Erythroblast (primary cell): ENCODE data around the gene LONRF2.
A peak's percentile ranks its signal among the peaks of the same experiment; 100 is the strongest.
"Not testable (repeated sequence)": the region's sequence is repeated elsewhere in the genome, so short reads cannot be mapped to it uniquely, and the experiment has no call there.

ENCODE experiments used
- DNase-seq, 2 experiments: peaks; one replicate each; lab custom pipeline; 2025; lab: John Stamatoyannopoulos, UW
- GATA1 ChIP-seq: IDR thresholded peaks from 2 replicates; pipeline ENCODE4 v1.6.1; 2011; ENCODE audit warnings: low read depth, mild to moderate bottlenecking, control low read depth, low read length, moderate library complexity
- POLR2A ChIP-seq: IDR thresholded peaks from 2 replicates; pipeline ENCODE4 v1.6.1; 2011; ENCODE audit warnings: mild to moderate bottlenecking, low read length

Gene LONRF2

DNA sequence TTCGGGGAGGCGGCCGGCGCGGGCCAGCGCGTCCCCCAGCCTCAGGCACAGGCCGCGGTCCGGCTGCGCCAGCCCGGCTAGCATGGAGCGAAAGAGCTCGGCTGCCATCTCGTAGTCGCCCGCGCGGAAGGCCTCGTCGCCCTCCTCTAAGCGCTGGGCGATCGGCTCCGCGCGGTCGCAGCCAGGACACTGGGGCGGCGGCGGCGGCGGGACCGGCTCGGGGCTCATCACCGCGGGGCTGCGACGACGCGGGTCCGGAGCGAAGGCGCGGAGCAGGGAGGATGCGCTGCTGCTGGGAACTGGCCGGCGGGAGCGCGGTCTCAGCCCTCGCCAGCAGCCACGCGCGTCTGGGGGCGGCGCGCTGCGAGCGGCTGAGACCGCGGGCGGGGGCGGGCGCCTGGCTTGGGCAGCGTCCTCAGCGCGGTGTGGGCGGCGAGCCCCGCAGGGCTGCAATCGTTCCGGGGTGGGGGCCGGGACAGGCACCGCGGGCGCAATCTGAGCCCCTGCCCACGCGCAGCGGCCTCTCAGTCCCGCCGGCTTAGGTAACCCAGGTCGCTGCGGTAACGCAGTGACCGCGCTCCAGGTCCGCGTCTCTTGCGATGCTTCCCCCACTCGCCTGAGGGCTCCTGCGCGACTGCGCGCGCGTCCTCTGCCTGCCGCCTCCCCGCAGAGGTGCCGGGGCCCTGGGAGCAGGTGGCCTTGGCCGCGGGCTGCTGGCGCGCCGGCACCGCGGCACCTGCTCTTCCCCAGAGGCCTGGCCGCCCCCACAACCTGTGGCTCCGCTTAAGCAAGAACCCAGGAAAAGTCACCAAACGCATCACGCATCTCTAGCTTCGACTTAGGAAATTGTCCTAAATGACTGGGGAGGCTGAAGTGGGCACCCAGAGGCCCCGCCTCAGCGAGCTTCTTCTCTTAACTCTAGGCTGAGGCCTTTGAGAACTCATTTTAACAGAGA lies at the start of gene LONRF2:
LONRF2 (minus strand) TSS at position 636 of the 955 bp plus-strand sequence; CDS start at position 228, 408 bp downstream.
- peak; percentile 30 to 48 for DNase-seq
- TF ChIP-seq POLR2A = no peak
- TF ChIP-seq GATA1 = no peak

DNA sequence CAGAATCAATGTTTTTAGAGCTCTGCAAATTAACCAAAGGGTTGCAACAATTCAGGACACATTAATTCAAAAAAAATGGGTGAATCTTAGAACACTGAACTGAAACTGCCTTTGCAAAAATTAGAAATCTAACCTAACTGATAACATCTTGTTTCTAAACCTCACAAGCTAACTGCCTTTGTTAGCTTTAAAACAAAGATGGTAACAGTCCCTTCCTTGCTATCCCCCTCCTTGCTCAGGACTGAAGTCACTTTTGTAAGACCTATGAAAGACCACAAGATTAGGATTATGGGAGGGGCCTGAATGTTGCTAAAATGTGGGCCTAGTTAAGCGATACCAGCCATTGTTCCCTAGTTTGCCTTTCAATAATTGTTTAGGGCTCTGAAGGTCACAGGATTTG lies 44.9 kb upstream of the LONRF2 start:
- DNase-seq = no peak
- TF ChIP-seq POLR2A = no peak
- TF ChIP-seq GATA1 = no peak

DNA sequence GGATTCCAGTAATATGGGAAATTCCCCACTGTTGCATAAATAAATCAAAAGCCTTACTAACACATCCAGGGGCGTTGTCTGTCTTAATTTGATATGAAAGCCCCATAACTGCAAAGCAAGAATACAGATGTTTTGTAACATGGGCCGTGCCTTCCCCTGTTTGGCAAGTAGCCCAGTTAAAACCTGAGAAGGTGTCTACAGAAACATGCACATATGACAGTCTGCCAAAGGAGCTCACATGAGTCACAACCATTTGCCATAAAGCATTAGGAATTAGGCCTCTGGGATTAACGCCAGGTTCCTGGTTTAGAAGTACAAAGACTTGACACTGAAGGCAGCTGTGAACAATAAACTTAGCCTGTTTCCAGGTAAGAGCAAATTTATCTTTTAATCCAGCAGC lies 43.1 kb upstream of the LONRF2 start:
- no peak for DNase-seq
- TF ChIP-seq POLR2A (no peak), GATA1 (no peak)

DNA sequence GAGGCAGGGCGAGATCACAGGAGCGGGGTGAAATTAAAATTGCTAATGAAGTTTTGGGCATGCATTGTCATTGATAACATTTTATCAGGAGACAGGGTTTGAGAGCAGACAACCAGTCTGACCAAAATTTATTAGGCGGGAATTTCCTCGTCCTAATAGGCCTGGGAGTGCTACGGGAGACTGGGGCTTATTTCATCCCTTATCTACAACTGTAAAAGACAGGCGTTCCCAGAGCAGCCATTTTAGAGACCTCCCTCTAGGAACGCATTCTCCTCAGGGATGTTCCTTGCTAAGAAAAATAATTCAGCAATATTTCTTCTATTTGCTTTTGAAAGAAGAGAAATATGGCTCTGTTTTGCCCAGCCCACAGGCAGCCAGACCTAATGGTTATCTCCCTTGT lies 40.0 kb upstream of the LONRF2 start:
- not testable (repeated sequence) for DNase-seq

- TF ChIP-seq POLR2A (no peak), GATA1 (no peak)
Measured at GRCh38 chr2:100359576-100359975, 37.3 kb upstream of the LONRF2 start.

GRCh38 chr2:100358554-100358953 lies 36.3 kb upstream of the LONRF2 start:
- TF ChIP-seq GATA1 (no peak), POLR2A (no peak)
- no peak for DNase-seq

More at GRCh38 chr2:100359576-100359975, 37.3 kb upstream of the LONRF2 start:
- no peak for DNase-seq

DNA sequence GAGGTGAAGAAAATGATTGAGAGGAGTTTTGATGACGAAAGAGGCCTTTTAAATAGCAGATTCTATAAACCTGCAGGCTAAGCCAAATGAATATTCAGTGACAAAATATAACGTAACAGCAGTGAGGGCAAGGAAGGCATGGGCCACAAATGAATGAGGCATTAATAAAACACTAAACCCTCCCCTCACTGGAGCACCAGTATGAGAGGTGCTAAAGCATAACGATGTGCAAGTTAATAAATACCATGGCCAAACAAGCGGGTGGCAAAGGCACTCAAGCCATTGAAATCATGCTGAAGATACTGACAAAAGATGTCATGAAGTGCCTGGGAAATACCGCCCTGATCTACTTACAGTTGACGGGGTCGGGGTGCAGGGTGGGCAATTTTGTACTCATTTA lies 30.2 kb upstream of the LONRF2 start:
- DNase-seq = no peak
- TF ChIP-seq POLR2A (no peak), GATA1 (no peak)

GRCh38 chr2:100350661-100351185 lies 28.4 kb upstream of the LONRF2 start:
- TF ChIP-seq GATA1 (no peak), POLR2A (no peak)
- DNase-seq = no peak

DNA sequence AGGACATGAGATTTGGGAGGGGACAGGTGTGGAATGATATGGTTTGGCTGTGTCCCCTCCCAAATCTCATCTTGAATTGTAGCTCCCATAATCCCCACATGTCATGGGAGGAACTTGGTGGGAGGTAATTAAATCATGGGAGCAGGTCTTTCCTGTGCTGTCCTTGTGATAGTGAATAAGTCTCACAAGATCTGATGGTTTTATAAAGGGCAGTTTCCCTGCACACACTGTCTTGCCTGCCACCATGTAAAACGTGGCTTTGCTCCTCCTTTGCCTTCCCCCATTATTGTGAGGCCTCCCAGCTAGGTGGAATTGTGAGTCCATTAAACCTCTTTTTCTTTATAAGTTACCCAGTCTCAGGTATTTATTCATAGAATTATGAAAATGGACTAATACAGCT lies 22.8 kb upstream of the LONRF2 start:
- not testable (repeated sequence) for DNase-seq

DNA sequence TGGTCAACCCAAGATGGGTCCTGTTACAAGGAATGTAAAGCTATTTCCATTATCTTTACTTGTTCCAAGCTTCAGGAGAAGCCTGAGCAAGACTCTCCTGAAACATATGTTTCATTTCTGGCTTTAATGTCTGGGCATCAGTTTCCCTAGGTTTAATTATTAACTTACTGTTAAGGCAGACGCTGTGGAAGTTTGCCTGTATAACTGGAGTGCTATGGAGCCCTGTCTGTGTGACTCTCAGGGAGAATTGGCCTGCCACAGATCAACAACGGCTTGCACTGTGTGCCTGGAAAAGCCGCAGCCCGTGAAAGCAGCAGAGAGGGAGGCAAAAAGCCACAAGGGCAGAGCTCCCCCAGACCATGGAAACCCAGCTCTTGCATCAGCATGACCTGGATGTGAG lies 22.1 kb upstream of the LONRF2 start:
- TF ChIP-seq POLR2A = no peak
- DNase-seq = no peak

- not testable (repeated sequence) for DNase-seq
Measured at GRCh38 chr2:100342466-100342865, 20.2 kb upstream of the LONRF2 start.

- no peak for DNase-seq
- no peak for TF ChIP-seq GATA1
- TF ChIP-seq POLR2A = no peak
Measured at GRCh38 chr2:100339823-100340222, 17.5 kb upstream of the LONRF2 start.

DNA sequence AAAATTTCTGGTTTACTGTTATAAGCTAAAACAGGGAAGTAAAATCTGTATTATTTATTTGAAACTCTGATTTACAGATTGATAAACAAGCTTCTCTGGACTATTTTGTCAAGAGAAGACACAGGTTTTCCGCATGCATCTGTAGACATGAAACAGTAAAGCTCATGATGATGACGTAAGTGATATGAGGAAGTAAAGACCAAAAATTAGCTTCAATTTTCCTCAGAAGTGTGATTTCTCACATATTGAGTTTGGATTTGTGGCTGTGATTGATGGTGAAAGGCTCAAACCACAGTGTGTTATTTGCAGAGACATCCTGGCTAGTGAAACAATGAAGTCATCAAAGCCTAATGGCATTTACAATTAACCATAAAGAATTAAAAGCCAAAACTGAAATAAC lies 12.6 kb upstream of the LONRF2 start:
- no peak for DNase-seq
- TF ChIP-seq GATA1 (no peak), POLR2A (no peak)

GRCh38 chr2:100327742-100328141 lies 5.4 kb upstream of the LONRF2 start:
- DNase-seq = no peak
- TF ChIP-seq GATA1 (no peak), POLR2A (no peak)

DNA sequence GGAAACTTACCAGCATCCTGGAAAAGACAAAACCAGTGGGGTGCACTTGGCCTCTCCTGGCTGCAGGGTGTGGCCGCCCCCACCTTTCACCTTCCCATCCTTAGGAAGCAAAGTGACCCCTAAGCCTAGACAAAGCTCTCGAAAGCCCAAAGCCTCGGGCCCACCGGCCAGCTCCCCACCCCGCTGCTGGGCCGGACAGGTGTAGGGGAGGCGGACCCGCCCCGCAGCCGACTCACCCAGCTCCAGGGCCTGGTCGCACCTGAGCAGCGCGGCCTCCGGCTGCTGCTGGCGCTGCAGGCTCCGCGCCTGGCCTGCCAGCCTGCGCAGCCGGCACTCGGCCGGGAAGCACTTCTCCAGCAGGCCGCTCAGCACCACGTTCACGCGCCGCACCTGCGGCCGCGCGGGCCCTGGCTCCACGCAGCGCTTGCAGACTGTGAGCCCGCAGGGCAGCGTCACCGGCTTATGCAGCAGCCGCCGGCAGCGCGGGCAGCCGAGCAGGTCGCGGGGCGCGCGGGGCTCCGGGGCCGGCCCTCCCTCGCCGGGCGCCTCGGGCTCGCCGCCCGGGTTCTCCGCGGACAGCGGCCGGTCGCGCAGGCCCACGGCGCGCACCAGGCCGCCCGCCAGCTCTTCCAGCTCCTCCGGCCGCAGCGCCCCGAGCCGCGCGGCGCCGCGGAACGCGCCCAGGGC lies 979 bp downstream of the LONRF2 start:
- TF ChIP-seq GATA1 (no peak), POLR2A (peak; percentile 6)
- peak; percentile 52 to 55 for DNase-seq
